GM12878 (cell line): Measurements from ENCODE around the gene BIN1. TPM values are rescaled to one million over a fixed set of nuclear protein-coding genes. Genes with fewer than 3 reads are reported as not detected.

Source experiments
- ATAC-seq: fragments of 200-7000 bp; cut with Tn5 transposase; 3 replicates; pipeline ENCODE4 v1.9.1; 2020; ENCODE audit warnings: mild to moderate bottlenecking, moderate library complexity
- BruUV-seq: library from RNA; stranded (reverse); fragments of 400-500 nt; replicated peaks from 2 replicates; lab custom pipeline; 2021; lab: Mats Ljungman, UMichigan
- CTCF ChIA-PET: fragments of 300-600 bp; sonication (Branson Sonifier 250); formaldehyde crosslinking; extraction: SDS; loops from one replicate; lab custom pipeline; 2021; ENCODE audit warnings: inconsistent platforms; lab: Yijun Ruan, JAX
- POLR2A ChIA-PET: fragments of 350-600 bp; formaldehyde crosslinking; extraction: SDS; loops from one replicate; lab custom pipeline; 2021; ENCODE audit warnings: inconsistent platforms; lab: Charles Lee
- RAD21 ChIA-PET: fragments of 300-600 bp; sonication (Branson Sonifier 250); formaldehyde crosslinking; loops from one replicate; lab custom pipeline; 2023; ENCODE audit warnings: antibody characterized with exemption; ENCODE audit not compliant: unreplicated experiment; lab: Charles Lee
- SMC1A ChIA-PET: fragments of 300-600 bp; sonication (Branson Sonifier 250); formaldehyde crosslinking; loops from one replicate; lab custom pipeline; 2023; ENCODE audit not compliant: unreplicated experiment, uncharacterized antibody; lab: Charles Lee
- DNase-seq: peaks from one replicate; pipeline ENCODE4 v3.0.0-alpha.2; 2011; ENCODE audit warnings: low read depth, low spot score
- FAIRE-seq: peaks from 3 replicates; lab custom pipeline; 2011; peaks lifted over from hg19 to GRCh38; lab: Jason Lieb, UNC
- H2AFZ ChIP-seq: 2 replicates; pipeline ENCODE4 v1.6.0; 2011; ENCODE audit warnings: low read depth, low read length, control low read depth; ENCODE audit not compliant: control insufficient read depth
- H3K27ac ChIP-seq: 2 replicates; pipeline ENCODE4 v1.5.1; 2011; ENCODE audit warnings: control low read depth; ENCODE audit not compliant: control insufficient read depth, insufficient read depth
- H3K27me3 ChIP-seq, 2 experiments: replicated peaks in 1 of 2; 2 replicates each; pipeline versions ENCODE4 v1.6.0 to v1.6.1; 2011; ENCODE audit warnings: low read length in 1 of 2; ENCODE audit not compliant: control insufficient read depth in 2 of 2, insufficient read depth in 2 of 2
- H3K36me3 ChIP-seq, 2 experiments: 2 replicates each; pipeline ENCODE4 v1.5.1; 2011; ENCODE audit warnings: low read length in 1 of 2; ENCODE audit not compliant: control insufficient read depth in 2 of 2, insufficient read depth in 2 of 2
- H3K4me1 ChIP-seq: 2 replicates; pipeline ENCODE4 v1.6.1; 2011; ENCODE audit warnings: mild to moderate bottlenecking, low read length, moderate library complexity, mixed read lengths; ENCODE audit not compliant: control insufficient read depth, insufficient read depth
- H3K4me2 ChIP-seq: 2 replicates; pipeline ENCODE4 v1.6.0; 2011; ENCODE audit warnings: control low read depth; ENCODE audit not compliant: control insufficient read depth, insufficient read depth
- H3K4me3 ChIP-seq: fragments of 200-600 bp; sonication (generic); 2 replicates; pipeline ENCODE4 v1.5.1; 2016
- H3K79me2 ChIP-seq: 2 replicates; pipeline ENCODE4 v1.6.0; 2011; ENCODE audit warnings: low read length; ENCODE audit not compliant: control insufficient read depth, insufficient read depth
- H3K9ac ChIP-seq: 2 replicates; pipeline ENCODE4 v1.8.0; 2011; ENCODE audit warnings: low read length, control low read depth, mixed read lengths; ENCODE audit not compliant: control insufficient read depth, insufficient read depth
- H3K9me3 ChIP-seq: replicated peaks from 3 replicates; pipeline ENCODE4 v1.5.1; 2011; ENCODE audit warnings: mild to moderate bottlenecking, low read length; ENCODE audit not compliant: control insufficient read depth, insufficient read depth
- H4K20me1 ChIP-seq: 2 replicates; pipeline ENCODE4 v1.6.0; 2011; ENCODE audit not compliant: control insufficient read depth, insufficient read depth
- FOXM1 ChIP-seq: IDR thresholded peaks from 2 replicates; pipeline ENCODE4 v1.6.1; 2012; ENCODE audit warnings: low read depth, mild to moderate bottlenecking, inconsistent platforms, low read length, moderate library complexity
- HDGF ChIP-seq: fragments of 450-650 bp; IDR thresholded peaks from 2 replicates; pipeline ENCODE4 v1.6.1; 2016; ENCODE audit warnings: antibody characterized with exemption
- IKZF1 ChIP-seq: fragments of 450-650 bp; conservative IDR thresholded peaks from 2 replicates; pipeline ENCODE4 v1.6.1; 2017; ENCODE audit warnings: antibody characterized with exemption, mild to moderate bottlenecking
- IKZF2 ChIP-seq, 2 experiments: fragments of 450-650 bp; IDR thresholded peaks; 2 replicates each; pipeline ENCODE4 v1.6.1; 2017; ENCODE audit warnings: mild to moderate bottlenecking in 2 of 2, moderate library complexity in 2 of 2
- LARP7 ChIP-seq: fragments of 450-650 bp; IDR thresholded peaks from 2 replicates; pipeline ENCODE4 v1.6.1; 2017; ENCODE audit warnings: mild to moderate bottlenecking
- MEF2A ChIP-seq: IDR thresholded peaks from 2 replicates; pipeline ENCODE4 v1.6.1; 2011; ENCODE audit warnings: low read depth, mild to moderate bottlenecking, low read length, moderate library complexity; ENCODE audit not compliant: insufficient read depth
- NFXL1 ChIP-seq: fragments of 450-650 bp; IDR thresholded peaks from 2 replicates; pipeline ENCODE4 v1.6.1; 2017; ENCODE audit warnings: antibody characterized with exemption, mild to moderate bottlenecking, borderline replicate concordance
- NR2C2 ChIP-seq: IDR thresholded peaks from 2 replicates; pipeline ENCODE4 v1.6.1; 2011; ENCODE audit warnings: borderline replicate concordance, low read depth; ENCODE audit not compliant: control insufficient read depth, insufficient read length
- SMAD5 ChIP-seq: IDR thresholded peaks from 2 replicates; pipeline ENCODE4 v1.6.1; 2016; ENCODE audit warnings: antibody characterized with exemption, low read depth
- SMARCA5 ChIP-seq: fragments of 450-650 bp; IDR thresholded peaks from 2 replicates; pipeline ENCODE4 v1.6.1; 2017; ENCODE audit warnings: mild to moderate bottlenecking
- SPI1 ChIP-seq: IDR thresholded peaks from 2 replicates; pipeline ENCODE4 v1.6.1; 2011; ENCODE audit warnings: low read depth, mild to moderate bottlenecking, low read length, moderate library complexity, borderline replicate concordance; ENCODE audit not compliant: insufficient read depth
- STAT1 ChIP-seq: fragments of 450-650 bp; conservative IDR thresholded peaks from 2 replicates; pipeline ENCODE4 v1.6.1; 2014; ENCODE audit warnings: antibody characterized with exemption, mild to moderate bottlenecking
- YBX1 ChIP-seq: fragments of 450-650 bp; IDR thresholded peaks from 2 replicates; pipeline ENCODE4 v1.6.1; 2016; ENCODE audit warnings: antibody characterized with exemption
- ZSCAN29 ChIP-seq: fragments of 450-650 bp; IDR thresholded peaks from 2 replicates; pipeline ENCODE4 v1.6.1; 2017; ENCODE audit warnings: mild to moderate bottlenecking, moderate library complexity
- WGBS: methylation state at CpG from one replicate; pipeline ENCODE4 v1.1.6; 2016; ENCODE audit warnings: low lambda C conversion rate; ENCODE audit not compliant: insufficient replicate concordance, insufficient coverage; ENCODE audit errors: missing lambda C conversion rate; 5-methylcytosine and 5-hydroxymethylcytosine counted together
- in situ Hi-C: fragments of 300-500 bp; cut with MboI; formaldehyde crosslinking; loops from 9 replicates; pipeline ENCODE4 v1.14.3; 2018; ENCODE audit warnings: mixed read lengths
- intact Hi-C: fragments of 100-400 bp; cut with micrococcal nuclease; formaldehyde crosslinking; loops from one replicate; pipeline ENCODE4 v1.14.2; 2022; ENCODE audit not compliant: unreplicated experiment
- polyA plus RNA-seq, 11 experiments: library from polyadenylated mRNA; depleted of rRNA in 4 of 11; unstranded in 6 of 11; stranded (reverse) in 5 of 11; fragments of >200 nt; fragmentation: Nextera tagmentation in 4 of 11; fragmentation: Illumina TruSeq in 1 of 11; extraction: Ambion mirVana in 4 of 11; extraction: Trizol in 1 of 11; gene quantifications; 1 replicate in 1 of 11; 2 replicates in 10 of 11; pipeline versions ENCODE4 v1.2.1 to v1.2.3, GENCODE V29; 2011 to 2016; ENCODE audit warnings: inconsistent platforms in 2 of 11, missing spikeins in 2 of 11, low read depth in 1 of 11
- total RNA-seq, 4 experiments: library from RNA; depleted of rRNA in 3 of 4; stranded (reverse); fragments of >200 nt in 3 of 4; fragmentation: Illumina TruSeq in 1 of 4; extraction: Trizol in 1 of 4; gene quantifications; 2 replicates each; pipeline versions ENCODE4 v1.2.1 to v1.2.3, GENCODE V29; 2013 to 2021
- TF ChIP-seq, protein P1 (sequence below): fragments of 450-650 bp; IDR thresholded peaks from 2 replicates; pipeline ENCODE4 v1.6.1; 2018; ENCODE audit warnings: mild to moderate bottlenecking, low read depth, moderate library complexity; ENCODE audit not compliant: partially characterized antibody
- TF ChIP-seq, protein P2 (sequence below): fragments of 450-650 bp; formaldehyde crosslinking; IDR thresholded peaks from 2 replicates; pipeline ENCODE4 v1.4.0; 2020; ENCODE audit warnings: mild to moderate bottlenecking, moderate library complexity

BIN1 gene
- total and polyA plus RNA-seq, 10 of the 15 experiments (the other 5 are each of a cell fraction or from before 2014, with no cell fraction given): 0.32 to 21.3 (median 11.2) TPM

DNA sequence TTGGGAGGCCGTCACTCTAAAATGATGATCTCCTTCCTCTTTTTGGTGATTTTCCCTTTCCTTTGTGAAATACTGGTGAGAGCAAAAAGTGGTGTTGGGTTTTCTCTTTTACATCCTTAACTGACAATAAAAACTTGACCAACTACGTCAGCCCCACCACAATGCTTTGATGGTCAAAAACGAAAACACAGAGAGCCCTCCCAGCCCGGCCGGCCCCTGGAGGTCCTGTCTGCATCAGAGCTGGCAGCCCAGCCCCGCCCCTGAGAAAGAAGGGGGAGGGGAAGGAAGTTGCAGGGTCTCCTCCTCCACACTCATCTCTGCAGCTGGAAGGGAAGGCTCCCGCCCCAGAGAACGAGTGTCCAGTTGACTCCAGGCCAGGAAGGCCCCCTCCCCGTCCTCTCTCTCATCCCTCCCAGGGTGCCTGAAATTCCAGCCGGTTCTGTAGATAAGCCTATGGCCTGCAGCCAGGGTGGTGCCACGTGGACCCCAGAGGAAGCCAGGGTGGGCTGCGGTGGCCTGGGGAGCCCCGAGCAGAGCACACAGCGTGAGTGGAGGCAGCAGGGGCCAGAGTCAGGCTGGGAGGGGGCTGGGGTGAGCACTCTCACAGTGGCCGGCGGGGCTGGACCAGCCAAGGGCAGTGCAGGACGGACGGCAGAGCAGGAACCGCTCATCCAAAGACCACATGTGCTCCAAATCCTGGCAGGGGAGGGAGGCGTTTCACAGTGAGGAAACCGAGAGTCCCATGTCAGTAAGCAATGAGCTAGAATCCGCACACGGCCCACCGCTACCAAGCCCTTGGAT, 19.8 kb downstream of the BIN1 start:
- Histone ChIP-seq H4K20me1 (no peaks in the 10 kb centered on the region), H3K36me3 (no peaks in the 10 kb centered on the region), H3K9ac (no peak overlapping the region), H3K9me3 (no peaks in the 10 kb centered on the region), H3K4me2 (peak overlapping the region; percentile 77), H2AFZ (peak overlapping the region; percentile 1; the same call in 1 of the 2 replicates), H3K79me2 (no peaks in the 10 kb centered on the region), H3K4me1 (peaks cover 38% of the 10 kb centered on the region), H3K27ac (peak overlapping the region; percentile 42; the same call in 1 of the 2 replicates), H3K4me3 (peak overlapping the region; percentile 23; the same call in 1 of the 2 replicates), H3K27me3 (no peaks in the 10 kb centered on the region)
- in situ Hi-C loops (no loop called here), intact Hi-C loops (loop anchor here (10.0 kb wide), 1 partner anchor 208 kb away; the partner anchor contains the start of gene ERCC3)
- peak; percentile 81 for DNase-seq
- POLR2A ChIA-PET: interaction anchor here (0.6 kb wide), 1 partner anchor 186 kb away, joined by 3 read pairs; no protein-coding TSS in a partner anchor
- peak; percentile 81 for ATAC-seq
- 36% methylated on average over 21 of the region's 24 CpGs for WGBS
- SMC1A ChIA-PET: interaction anchor here (3.0 kb wide), 1 partner anchor 11 kb away, joined by 18 read pairs; no protein-coding TSS in a partner anchor
- CTCF ChIA-PET: interaction anchor here (0.7 kb wide), 1 partner anchor 22 kb away, joined by 3 read pairs; no protein-coding TSS in a partner anchor
- peak; percentile 92 for FAIRE-seq
- no TSS peak for BruUV-seq
- RAD21 ChIA-PET: interaction anchor here (0.7 to 1.7 kb wide), 2 partner anchors 19 kb away, joined by 3 to 7 read pairs; partner anchors contain the start of gene BIN1
- peak; percentile 60; the same call in 1 of the 2 replicates for TF ChIP-seq SPI1
- 0 out of 2 replicates have a peak, but pooled peaks have one; percentile 27 for TF ChIP-seq FOXM1
- TF ChIP-seq SMAD5: no peak
- no peak for TF ChIP-seq STAT1
- TF ChIP-seq HDGF: no peak
- TF ChIP-seq IKZF2 (IDR thresholded peaks at IDR 0.05): peak; percentile 88 to 91
- TF ChIP-seq IKZF1: peak; percentile 90
- no peak for TF ChIP-seq NFXL1
- TF ChIP-seq ZSCAN29: no peak
- TF ChIP-seq, protein P1, sequence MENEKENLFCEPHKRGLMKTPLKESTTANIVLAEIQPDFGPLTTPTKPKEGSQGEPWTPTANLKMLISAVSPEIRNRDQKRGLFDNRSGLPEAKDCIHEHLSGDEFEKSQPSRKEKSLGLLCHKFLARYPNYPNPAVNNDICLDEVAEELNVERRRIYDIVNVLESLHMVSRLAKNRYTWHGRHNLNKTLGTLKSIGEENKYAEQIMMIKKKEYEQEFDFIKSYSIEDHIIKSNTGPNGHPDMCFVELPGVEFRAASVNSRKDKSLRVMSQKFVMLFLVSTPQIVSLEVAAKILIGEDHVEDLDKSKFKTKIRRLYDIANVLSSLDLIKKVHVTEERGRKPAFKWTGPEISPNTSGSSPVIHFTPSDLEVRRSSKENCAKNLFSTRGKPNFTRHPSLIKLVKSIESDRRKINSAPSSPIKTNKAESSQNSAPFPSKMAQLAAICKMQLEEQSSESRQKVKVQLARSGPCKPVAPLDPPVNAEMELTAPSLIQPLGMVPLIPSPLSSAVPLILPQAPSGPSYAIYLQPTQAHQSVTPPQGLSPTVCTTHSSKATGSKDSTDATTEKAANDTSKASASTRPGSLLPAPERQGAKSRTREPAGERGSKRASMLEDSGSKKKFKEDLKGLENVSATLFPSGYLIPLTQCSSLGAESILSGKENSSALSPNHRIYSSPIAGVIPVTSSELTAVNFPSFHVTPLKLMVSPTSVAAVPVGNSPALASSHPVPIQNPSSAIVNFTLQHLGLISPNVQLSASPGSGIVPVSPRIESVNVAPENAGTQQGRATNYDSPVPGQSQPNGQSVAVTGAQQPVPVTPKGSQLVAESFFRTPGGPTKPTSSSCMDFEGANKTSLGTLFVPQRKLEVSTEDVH: no peak
- no peak for TF ChIP-seq NR2C2
- no peak for TF ChIP-seq YBX1
- TF ChIP-seq, protein P2, sequence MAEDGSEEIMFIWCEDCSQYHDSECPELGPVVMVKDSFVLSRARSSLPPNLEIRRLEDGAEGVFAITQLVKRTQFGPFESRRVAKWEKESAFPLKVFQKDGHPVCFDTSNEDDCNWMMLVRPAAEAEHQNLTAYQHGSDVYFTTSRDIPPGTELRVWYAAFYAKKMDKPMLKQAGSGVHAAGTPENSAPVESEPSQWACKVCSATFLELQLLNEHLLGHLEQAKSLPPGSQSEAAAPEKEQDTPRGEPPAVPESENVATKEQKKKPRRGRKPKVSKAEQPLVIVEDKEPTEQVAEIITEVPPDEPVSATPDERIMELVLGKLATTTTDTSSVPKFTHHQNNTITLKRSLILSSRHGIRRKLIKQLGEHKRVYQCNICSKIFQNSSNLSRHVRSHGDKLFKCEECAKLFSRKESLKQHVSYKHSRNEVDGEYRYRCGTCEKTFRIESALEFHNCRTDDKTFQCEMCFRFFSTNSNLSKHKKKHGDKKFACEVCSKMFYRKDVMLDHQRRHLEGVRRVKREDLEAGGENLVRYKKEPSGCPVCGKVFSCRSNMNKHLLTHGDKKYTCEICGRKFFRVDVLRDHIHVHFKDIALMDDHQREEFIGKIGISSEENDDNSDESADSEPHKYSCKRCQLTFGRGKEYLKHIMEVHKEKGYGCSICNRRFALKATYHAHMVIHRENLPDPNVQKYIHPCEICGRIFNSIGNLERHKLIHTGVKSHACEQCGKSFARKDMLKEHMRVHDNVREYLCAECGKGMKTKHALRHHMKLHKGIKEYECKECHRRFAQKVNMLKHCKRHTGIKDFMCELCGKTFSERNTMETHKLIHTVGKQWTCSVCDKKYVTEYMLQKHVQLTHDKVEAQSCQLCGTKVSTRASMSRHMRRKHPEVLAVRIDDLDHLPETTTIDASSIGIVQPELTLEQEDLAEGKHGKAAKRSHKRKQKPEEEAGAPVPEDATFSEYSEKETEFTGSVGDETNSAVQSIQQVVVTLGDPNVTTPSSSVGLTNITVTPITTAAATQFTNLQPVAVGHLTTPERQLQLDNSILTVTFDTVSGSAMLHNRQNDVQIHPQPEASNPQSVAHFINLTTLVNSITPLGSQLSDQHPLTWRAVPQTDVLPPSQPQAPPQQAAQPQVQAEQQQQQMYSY: no peak
- TF ChIP-seq SMARCA5: peak; percentile 44; the same call in 1 of the 2 replicates
- no peak for TF ChIP-seq MEF2A
- no peak for TF ChIP-seq LARP7
